Measurements from ENCODE around the gene LOXL1. TPM values are rescaled to one million over a fixed set of nuclear protein-coding genes. Genes with fewer than 3 reads are reported as not detected.

LOXL1 gene
- total RNA-seq, 3 donors from 2014 or later = 5.6 to 11.3 (median 10.8) TPM

GRCh38 chr15:73894133-73894814 lies 32.0 kb upstream of the LOXL1 start:
- Histone ChIP-seq H3K27me3 (no peaks in the 10 kb centered on the region), H3K36me3 (no peaks in the 10 kb centered on the region), H3K4me3 (no peak overlapping the region), H3K27ac (no peak overlapping the region), H3K9me3 (peaks cover 0 to 6% of the 10 kb centered on the region in 2 donors), H3K4me1 (no peaks in the 10 kb centered on the region)
- DNase-seq (ENCODE audit: low spot score in 2 of 2) = no peak
- intact Hi-C loops (cut with DNase I; ENCODE audit: low total_unique reads) = no loop called here
- TF ChIP-seq CTCF (IDR thresholded peaks at IDR 0.05) (no peak), POLR2A (IDR thresholded peaks at IDR 0.05) (no peak), POLR2AphosphoS5 (IDR thresholded peaks at IDR 0.05) (no peak)

GRCh38 chr15:73897441-73898261 lies 28.6 kb upstream of the LOXL1 start:
- H3K4me1 ChIP-seq = no peaks in the 10 kb centered on the region
- no peaks in the 10 kb centered on the region for H3K36me3 ChIP-seq
- H3K27me3 ChIP-seq = no peaks in the 10 kb centered on the region
- no peaks in the 10 kb centered on the region for H3K9me3 ChIP-seq
- H3K27ac ChIP-seq = no peak overlapping the region
- peak in 2 of 3 donors; percentile 27 to 35 for TF ChIP-seq CTCF (IDR thresholded peaks at IDR 0.05)
- TF ChIP-seq POLR2AphosphoS5 (IDR thresholded peaks at IDR 0.05) = no peak
- TF ChIP-seq POLR2A (IDR thresholded peaks at IDR 0.05) = no peak
- intact Hi-C loops (cut with DNase I; ENCODE audit: low total_unique reads) = no loop called here
- no peak for DNase-seq (ENCODE audit: low spot score in 2 of 2)
- no peak overlapping the region for H3K4me3 ChIP-seq

- Histone ChIP-seq H3K4me3 (no peak overlapping the region), H3K36me3 (no peaks in the 10 kb centered on the region), H3K27me3 (no peaks in the 10 kb centered on the region), H3K9me3 (no peaks in the 10 kb centered on the region), H3K27ac (no peak overlapping the region), H3K4me1 (no peaks in the 10 kb centered on the region)
- TF ChIP-seq POLR2A (IDR thresholded peaks at IDR 0.05) = no peak
- TF ChIP-seq POLR2AphosphoS5 (IDR thresholded peaks at IDR 0.05) = no peak
- TF ChIP-seq CTCF (IDR thresholded peaks at IDR 0.05) = no peak
- intact Hi-C loops (cut with DNase I; ENCODE audit: low total_unique reads) = no loop called here
- DNase-seq (ENCODE audit: low spot score in 2 of 2) = no peak
These were observed 26.8 kb upstream of the LOXL1 start for GRCh38 chr15:73899197-73900094.

GRCh38 chr15:73900095-73900712 lies 26.1 kb upstream of the LOXL1 start:
- H3K27ac ChIP-seq = no peak overlapping the region
- no peaks in the 10 kb centered on the region for H3K9me3 ChIP-seq
- H3K27me3 ChIP-seq = no peaks in the 10 kb centered on the region
- intact Hi-C loops (cut with DNase I; ENCODE audit: low total_unique reads) = no loop called here
- TF ChIP-seq CTCF (IDR thresholded peaks at IDR 0.05) (no peak), POLR2AphosphoS5 (IDR thresholded peaks at IDR 0.05) (no peak), POLR2A (IDR thresholded peaks at IDR 0.05) (no peak)
- H3K4me3 ChIP-seq = no peak overlapping the region
- H3K4me1 ChIP-seq = no peaks in the 10 kb centered on the region
- H3K36me3 ChIP-seq = no peaks in the 10 kb centered on the region
- DNase-seq (ENCODE audit: low spot score in 2 of 2) = no peak

Data from breast epithelium (tissue), 4 donors.